WTC11 (cell line): Measurements from ENCODE around the gene SELENOF.

Experiments
- MXD4 ChIP-seq: fragments of 250-450 bp; sonication (Bioruptor Pico); IDR thresholded peaks from 2 replicates; pipeline ENCODE4 v1.8.0; 2021; ENCODE audit warnings: mild to moderate bottlenecking, moderate library complexity, borderline replicate concordance
- MYBL2 ChIP-seq: sonication (generic); formaldehyde crosslinking; IDR thresholded peaks from 2 replicates; pipeline ENCODE4 v1.8.1; 2023; ENCODE audit warnings: mild to moderate bottlenecking, moderate library complexity, missing genetic modification reagents
- TF ChIP-seq, protein P1 (sequence below): sonication (generic); formaldehyde crosslinking; IDR thresholded peaks from 2 replicates; pipeline ENCODE4 v1.8.0; 2022; ENCODE audit warnings: mild to moderate bottlenecking, missing genetic modification reagents
- TF ChIP-seq, protein P2 (sequence below): fragments of 200-600 bp; IDR thresholded peaks from 2 replicates; pipeline ENCODE4 v1.8.0; 2022; ENCODE audit warnings: antibody characterized with exemption

DNA sequence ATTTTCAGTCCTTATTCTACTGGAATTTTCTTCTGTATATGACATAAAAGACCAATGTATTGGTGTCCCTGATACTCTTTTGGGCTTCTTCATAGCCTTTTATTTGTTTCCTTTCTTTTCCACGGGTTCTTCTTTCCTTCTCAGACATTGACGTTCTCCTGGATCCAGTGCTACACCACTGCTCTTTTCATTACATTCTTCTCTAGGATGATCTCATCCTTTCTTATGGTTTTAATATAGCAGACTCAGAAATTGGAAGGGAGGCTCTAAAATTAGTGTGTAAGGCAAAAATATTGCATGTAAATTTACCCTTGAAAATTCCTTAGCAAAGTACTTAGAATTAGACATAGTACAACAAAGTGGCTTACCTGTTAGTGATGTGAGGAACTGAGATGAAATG, 65.3 kb downstream of the SELENOF start:
- TF ChIP-seq, protein P1, sequence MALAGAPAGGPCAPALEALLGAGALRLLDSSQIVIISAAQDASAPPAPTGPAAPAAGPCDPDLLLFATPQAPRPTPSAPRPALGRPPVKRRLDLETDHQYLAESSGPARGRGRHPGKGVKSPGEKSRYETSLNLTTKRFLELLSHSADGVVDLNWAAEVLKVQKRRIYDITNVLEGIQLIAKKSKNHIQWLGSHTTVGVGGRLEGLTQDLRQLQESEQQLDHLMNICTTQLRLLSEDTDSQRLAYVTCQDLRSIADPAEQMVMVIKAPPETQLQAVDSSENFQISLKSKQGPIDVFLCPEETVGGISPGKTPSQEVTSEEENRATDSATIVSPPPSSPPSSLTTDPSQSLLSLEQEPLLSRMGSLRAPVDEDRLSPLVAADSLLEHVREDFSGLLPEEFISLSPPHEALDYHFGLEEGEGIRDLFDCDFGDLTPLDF (CRISPR knock-in tag), result no peak
- TF ChIP-seq MXD4 (CRISPR knock-in tag) (no peak), MYBL2 (CRISPR knock-in tag) (no peak)
- TF ChIP-seq, protein P2, sequence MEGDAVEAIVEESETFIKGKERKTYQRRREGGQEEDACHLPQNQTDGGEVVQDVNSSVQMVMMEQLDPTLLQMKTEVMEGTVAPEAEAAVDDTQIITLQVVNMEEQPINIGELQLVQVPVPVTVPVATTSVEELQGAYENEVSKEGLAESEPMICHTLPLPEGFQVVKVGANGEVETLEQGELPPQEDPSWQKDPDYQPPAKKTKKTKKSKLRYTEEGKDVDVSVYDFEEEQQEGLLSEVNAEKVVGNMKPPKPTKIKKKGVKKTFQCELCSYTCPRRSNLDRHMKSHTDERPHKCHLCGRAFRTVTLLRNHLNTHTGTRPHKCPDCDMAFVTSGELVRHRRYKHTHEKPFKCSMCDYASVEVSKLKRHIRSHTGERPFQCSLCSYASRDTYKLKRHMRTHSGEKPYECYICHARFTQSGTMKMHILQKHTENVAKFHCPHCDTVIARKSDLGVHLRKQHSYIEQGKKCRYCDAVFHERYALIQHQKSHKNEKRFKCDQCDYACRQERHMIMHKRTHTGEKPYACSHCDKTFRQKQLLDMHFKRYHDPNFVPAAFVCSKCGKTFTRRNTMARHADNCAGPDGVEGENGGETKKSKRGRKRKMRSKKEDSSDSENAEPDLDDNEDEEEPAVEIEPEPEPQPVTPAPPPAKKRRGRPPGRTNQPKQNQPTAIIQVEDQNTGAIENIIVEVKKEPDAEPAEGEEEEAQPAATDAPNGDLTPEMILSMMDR, result no peak
